CD4-positive, alpha-beta T cell (primary cell): ENCODE data around the gene DENND4A. TPM values are rescaled to one million over a fixed set of nuclear protein-coding genes. Genes with fewer than 3 reads are reported as not detected.

Experiments used
- ATAC-seq: fragments of 200-7000 bp; cut with Tn5 transposase; one replicate; pipeline ENCODE4 v1.10.0; 2022; ENCODE audit warnings: mild to moderate bottlenecking; ENCODE audit not compliant: poor library complexity
- CTCF ChIA-PET: fragments of 350-600 bp; sonication (Branson Sonifier 250); formaldehyde crosslinking; loops from one replicate; lab custom pipeline; 2021; ENCODE audit warnings: antibody characterized with exemption, inconsistent platforms; lab: Charles Lee
- POLR2A ChIA-PET: fragments of 350-600 bp; sonication (Branson Sonifier 250); formaldehyde crosslinking; loops from one replicate; lab custom pipeline; 2021; ENCODE audit warnings: antibody characterized with exemption, inconsistent platforms; lab: Charles Lee
- DNase-seq, 14 experiments: peaks; one replicate each; pipeline ENCODE4 v3.0.0-alpha.2; 2013 to 2020; ENCODE audit warnings: mixed read lengths in 2 of 14
- H3K27ac ChIP-seq, 2 donors: one replicate each; pipeline versions ENCODE4 v1.5.1 to v1.7.0; 2013; ENCODE audit warnings: low read length in 2 of 2, low read depth in 1 of 2, mild to moderate bottlenecking in 1 of 2
- H3K27me3 ChIP-seq, 2 experiments: 1 replicate in 1 of 2; 2 replicates in 1 of 2; pipeline versions ENCODE4 v1.6.1 to v1.7.0; 2013; ENCODE audit warnings: low read length in 2 of 2, control low read depth in 1 of 2, mild to moderate bottlenecking in 1 of 2, moderate library complexity in 1 of 2; ENCODE audit not compliant: insufficient read depth in 2 of 2, control insufficient read depth in 1 of 2
- H3K36me3 ChIP-seq: one replicate; pipeline ENCODE4 v1.6.1; 2013; ENCODE audit warnings: low read length, control low read depth; ENCODE audit not compliant: insufficient read depth
- H3K4me1 ChIP-seq: one replicate; pipeline ENCODE4 v1.6.1; 2013; ENCODE audit warnings: low read length, control low read depth; ENCODE audit not compliant: insufficient read depth
- H3K4me3 ChIP-seq: one replicate; pipeline ENCODE4 v1.5.1; 2013; ENCODE audit warnings: mild to moderate bottlenecking, low read length, moderate library complexity
- H3K9me3 ChIP-seq, 2 experiments: 1 replicate in 1 of 2; 2 replicates in 1 of 2; pipeline versions ENCODE4 v1.6.1 to v1.7.0; 2013; ENCODE audit warnings: low read length in 2 of 2, mild to moderate bottlenecking in 2 of 2, control low read depth in 1 of 2, moderate library complexity in 1 of 2; ENCODE audit not compliant: control insufficient read depth in 1 of 2, insufficient read depth in 1 of 2
- H3K27ac Mint-ChIP-seq: one replicate; pipeline ENCODE4 v1.8.0; 2020; ENCODE audit warnings: mixed read lengths
- H3K27me3 Mint-ChIP-seq: one replicate; pipeline ENCODE4 v1.8.0; 2021; ENCODE audit warnings: mixed read lengths
- H3K36me3 Mint-ChIP-seq: one replicate; pipeline ENCODE4 v1.8.0; 2021; ENCODE audit warnings: low read depth, mixed read lengths
- H3K4me1 Mint-ChIP-seq: one replicate; pipeline ENCODE4 v1.8.0; 2021; ENCODE audit warnings: low read depth, mixed read lengths
- H3K4me3 Mint-ChIP-seq: one replicate; pipeline ENCODE4 v1.8.0; 2020; ENCODE audit warnings: mild to moderate bottlenecking, mixed read lengths
- H3K9me3 Mint-ChIP-seq: one replicate; pipeline ENCODE4 v1.8.0; 2020; ENCODE audit warnings: mixed read lengths
- intact Hi-C, 2 experiments: fragments of 100-400 bp; cut with DNase I in 1 of 2; cut with micrococcal nuclease in 1 of 2; formaldehyde crosslinking; loops; one replicate each; pipeline versions ENCODE4 v1.15.1 to v1.9.0; 2023 to 2025; cut with DNase I, micrococcal nuclease
- total RNA-seq, 174 experiments: library from RNA in 2 of 174; stranded (reverse) in 2 of 174; gene quantifications; one replicate each; pipeline ENCODE4 v1.2.3 and lab custom pipeline; 2021 to 2026
- TF ChIP-seq, protein P1 (sequence below): fragments of 200-600 bp; IDR thresholded peaks from one replicate; pipeline ENCODE4 v1.8.0; 2022; ENCODE audit warnings: antibody characterized with exemption, mild to moderate bottlenecking

Gene DENND4A
- total RNA-seq, 2 experiments from 2014 or later: 64.1 to 69.6 TPM

DNA sequence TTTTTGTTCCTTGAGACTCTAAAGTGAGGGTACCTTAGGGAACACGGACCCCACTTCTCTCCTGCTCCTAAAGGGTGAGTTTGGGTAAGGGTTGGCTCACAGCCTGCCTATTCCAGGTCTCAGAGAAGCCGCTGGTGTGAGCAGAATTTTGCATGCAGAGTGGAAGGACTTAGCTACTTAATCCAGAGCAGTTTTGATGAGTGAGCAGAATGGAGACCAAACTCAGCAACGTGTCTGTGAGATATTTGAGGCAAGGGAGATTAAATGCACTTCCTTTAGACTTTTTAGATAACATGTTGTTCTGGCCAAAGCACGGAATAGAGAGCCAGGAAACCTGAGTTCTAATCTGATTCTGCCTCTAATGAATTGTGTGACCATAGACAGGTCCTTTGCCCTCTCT, 165.2 kb downstream of the DENND4A start:
- intact Hi-C loops: no loop called here
- Histone ChIP-seq H3K9me3 (no peaks in the 10 kb centered on the region), H3K36me3 (peaks cover 7% of the 10 kb centered on the region), H3K27me3 (no peaks in the 10 kb centered on the region), H3K27ac (no peak overlapping the region), H3K4me3 (no peak overlapping the region), H3K4me1 (peaks cover 3% of the 10 kb centered on the region)
- Mint-ChIP-seq H3K9me3 (no peaks in the 10 kb centered on the region), H3K36me3 (peaks cover 11% of the 10 kb centered on the region), H3K4me3 (no peak overlapping the region), H3K4me1 (peaks cover 6% of the 10 kb centered on the region), H3K27me3 (no peaks in the 10 kb centered on the region), H3K27ac (no peak overlapping the region)
- POLR2A ChIA-PET: no interaction called here
- ATAC-seq (no peak), DNase-seq (no peak)
- CTCF ChIA-PET: no interaction called here
- TF ChIP-seq, protein P1, sequence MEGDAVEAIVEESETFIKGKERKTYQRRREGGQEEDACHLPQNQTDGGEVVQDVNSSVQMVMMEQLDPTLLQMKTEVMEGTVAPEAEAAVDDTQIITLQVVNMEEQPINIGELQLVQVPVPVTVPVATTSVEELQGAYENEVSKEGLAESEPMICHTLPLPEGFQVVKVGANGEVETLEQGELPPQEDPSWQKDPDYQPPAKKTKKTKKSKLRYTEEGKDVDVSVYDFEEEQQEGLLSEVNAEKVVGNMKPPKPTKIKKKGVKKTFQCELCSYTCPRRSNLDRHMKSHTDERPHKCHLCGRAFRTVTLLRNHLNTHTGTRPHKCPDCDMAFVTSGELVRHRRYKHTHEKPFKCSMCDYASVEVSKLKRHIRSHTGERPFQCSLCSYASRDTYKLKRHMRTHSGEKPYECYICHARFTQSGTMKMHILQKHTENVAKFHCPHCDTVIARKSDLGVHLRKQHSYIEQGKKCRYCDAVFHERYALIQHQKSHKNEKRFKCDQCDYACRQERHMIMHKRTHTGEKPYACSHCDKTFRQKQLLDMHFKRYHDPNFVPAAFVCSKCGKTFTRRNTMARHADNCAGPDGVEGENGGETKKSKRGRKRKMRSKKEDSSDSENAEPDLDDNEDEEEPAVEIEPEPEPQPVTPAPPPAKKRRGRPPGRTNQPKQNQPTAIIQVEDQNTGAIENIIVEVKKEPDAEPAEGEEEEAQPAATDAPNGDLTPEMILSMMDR: no peak

DNA sequence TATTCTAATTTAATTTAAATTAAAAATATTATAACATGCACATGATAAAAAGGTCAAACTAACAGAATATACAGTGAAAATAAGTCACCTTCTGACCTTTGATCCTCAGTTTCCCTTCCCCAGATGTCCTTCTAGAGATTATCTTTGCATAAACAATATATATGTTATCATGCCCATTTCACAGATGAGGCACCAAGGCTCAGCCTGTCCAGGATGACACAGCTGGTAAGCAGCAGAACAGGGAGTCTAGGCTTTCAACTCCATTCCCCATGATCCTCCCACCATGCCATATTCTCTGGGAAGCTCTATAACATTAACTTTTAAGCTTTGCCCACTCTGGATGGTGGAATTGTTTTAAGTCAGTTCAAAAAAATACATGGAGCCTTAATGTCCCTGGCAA, 169.0 kb downstream of the DENND4A start:
- Mint-ChIP-seq H3K27me3 (no peaks in the 10 kb centered on the region), H3K4me1 (no peaks in the 10 kb centered on the region), H3K36me3 (peaks cover 11% of the 10 kb centered on the region), H3K9me3 (no peaks in the 10 kb centered on the region), H3K27ac (no peak overlapping the region), H3K4me3 (no peak overlapping the region)
- TF ChIP-seq, protein P1: no peak
- H3K36me3 ChIP-seq: peaks cover 7% of the 10 kb centered on the region
- H3K4me3 ChIP-seq: no peak overlapping the region
- ChIA-PET POLR2A (no interaction called here), CTCF (no interaction called here)
- no peaks in the 10 kb centered on the region for H3K4me1 ChIP-seq
- ATAC-seq (no peak), DNase-seq (no peak)
- no peak overlapping the region for H3K27ac ChIP-seq
- no peaks in the 10 kb centered on the region for H3K9me3 ChIP-seq
- intact Hi-C loops: no loop called here
- no peaks in the 10 kb centered on the region for H3K27me3 ChIP-seq

DNA sequence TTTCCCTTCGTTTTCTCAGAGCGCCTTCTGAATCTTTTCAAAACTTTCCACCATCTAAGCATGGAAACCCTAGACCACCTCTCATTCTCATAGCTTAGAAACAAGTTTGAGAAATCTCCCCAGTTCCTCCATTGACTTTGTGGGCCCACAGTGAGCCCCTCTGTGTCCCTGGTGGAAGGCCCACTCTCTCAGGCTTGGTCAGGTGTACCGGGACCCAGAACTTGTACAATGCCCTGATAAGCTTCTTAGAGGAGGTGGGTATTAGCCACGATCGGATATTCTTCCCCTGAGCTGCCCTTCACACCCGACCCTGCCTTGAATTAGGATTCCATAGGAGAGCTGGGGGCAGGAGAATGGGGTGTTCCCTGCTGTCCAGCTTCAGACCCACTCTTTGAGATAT, 170.5 kb downstream of the DENND4A start, which contains the start of gene SLC24A1:
Gene SLC24A1 (plus strand): TSS at position 301 of the 400 bp plus-strand sequence. CDS start 2,143 bp downstream, outside the sequence.
- H3K4me3 Mint-ChIP-seq: no peak within 1 kb of the TSS
- no peaks in the 10 kb centered on the region for H3K9me3 Mint-ChIP-seq
- intact Hi-C loops: no loop called here
- no peak within 1 kb of the TSS for H3K4me3 ChIP-seq
- H3K27ac ChIP-seq: no peak within 1 kb of the TSS
- DNase-seq (no peak), ATAC-seq (no peak)
- TF ChIP-seq, protein P1: no peak
- POLR2A ChIA-PET: interaction anchor here (0.9 kb wide), 1 partner anchor 20 kb away, joined by 3 read pairs; no protein-coding TSS in a partner anchor
- no peak within 1 kb of the TSS for H3K27ac Mint-ChIP-seq
- no peaks in the 10 kb centered on the region for H3K9me3 ChIP-seq
- peaks cover 7% of the 10 kb centered on the region for H3K36me3 ChIP-seq
- peaks cover 11% of the 10 kb centered on the region for H3K36me3 Mint-ChIP-seq
- no peaks in the 10 kb centered on the region for H3K4me1 Mint-ChIP-seq
- H3K27me3 ChIP-seq: no peaks in the 10 kb centered on the region
- no peaks in the 10 kb centered on the region for H3K4me1 ChIP-seq
- CTCF ChIA-PET: no interaction called here
- H3K27me3 Mint-ChIP-seq: no peaks in the 10 kb centered on the region
